Measurements from ENCODE around the gene TUT7. TPM values are rescaled to one million over a fixed set of nuclear protein-coding genes. Genes with fewer than 3 reads are reported as not detected.
A peak's percentile ranks its signal among the peaks of the same experiment; 100 is the strongest.
"Not testable (repeated sequence)": the region's sequence is repeated elsewhere in the genome, so short reads cannot be mapped to it uniquely, and the experiment has no call there.

Gene TUT7
- total and polyA plus RNA-seq, 4 experiments from 2014 or later: 9.5 to 64.1 (median 45.3) TPM

DNA sequence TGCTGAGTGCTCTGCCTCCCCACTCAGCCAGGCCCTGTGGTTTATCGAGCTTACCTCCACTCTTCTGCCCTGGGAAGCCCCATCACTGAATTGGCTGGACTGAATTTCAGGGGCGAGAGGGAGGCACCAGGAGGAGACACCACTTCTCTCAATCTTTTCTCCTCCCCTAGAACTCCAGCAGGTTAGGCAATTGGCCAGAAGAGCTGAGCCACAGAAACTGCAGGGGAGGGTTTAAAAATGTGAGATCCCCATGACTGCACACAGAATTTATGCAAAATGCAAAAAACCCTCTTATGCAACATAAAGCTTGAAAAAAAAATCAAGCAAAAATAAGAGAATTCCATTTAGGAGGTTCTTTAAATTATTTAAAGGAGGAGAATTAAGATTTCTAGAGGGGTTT lies 29.9 kb downstream of the TUT7 start:
- Histone ChIP-seq H3K27me3 (ENCODE audit: insufficient read depth, low read length) (no peaks in the 10 kb centered on the region), H3K36me3 (ENCODE audit: insufficient read depth, low read length) (peaks cover 67% of the 10 kb centered on the region), H3K9me3 (ENCODE audit: control insufficient read depth in 1 of 2, low read length in 2 of 2) (no peaks in the 10 kb centered on the region), H3K4me1 (ENCODE audit: insufficient read depth, low read length) (no peaks in the 10 kb centered on the region), H3K27ac (ENCODE audit: low read depth, low read length) (no peak overlapping the region), H3K4me3 (ENCODE audit: low read length in 2 of 2) (no peak overlapping the region)
- Mint-ChIP-seq H3K4me1 (peaks cover 0 to 7% (median 6%) of the 10 kb centered on the region in 4 donors), H3K36me3 (peaks cover 61 to 82% of the 10 kb centered on the region in 2 donors), H3K27ac (peak overlapping the region in 3 of 7 donors; percentile 19 to 70 (median 47)), H3K9me3 (no peaks in the 10 kb centered on the region), H3K4me3 (no peak overlapping the region), H3K27me3 (no peaks in the 10 kb centered on the region)
- ChIA-PET CTCF (ENCODE audit: partially characterized antibody) (no interaction called here), POLR2A (ENCODE audit: partially characterized antibody) (no interaction called here)
- no peak for DNase-seq
- intact Hi-C loops (cut with micrococcal nuclease): no loop called here

GRCh38 chr9:86322973-86323644 lies 31.1 kb downstream of the TUT7 start:
- Mint-ChIP-seq H3K27ac (peak overlapping the region in 3 of 7 donors; percentile 2 to 76 (median 32)), H3K4me3 (peak overlapping the region in 1 of 8 donors; percentile 17), H3K36me3 (peaks cover 63 to 89% of the 10 kb centered on the region in 2 donors), H3K27me3 (no peaks in the 10 kb centered on the region), H3K4me1 (peaks cover 0 to 8% (median 6%) of the 10 kb centered on the region in 4 donors), H3K9me3 (no peaks in the 10 kb centered on the region)
- Histone ChIP-seq H3K4me1 (ENCODE audit: insufficient read depth, low read length) (no peaks in the 10 kb centered on the region), H3K27me3 (ENCODE audit: insufficient read depth, low read length) (no peaks in the 10 kb centered on the region), H3K27ac (ENCODE audit: low read depth, low read length) (no peak overlapping the region), H3K9me3 (ENCODE audit: control insufficient read depth in 1 of 2, low read length in 2 of 2) (no peaks in the 10 kb centered on the region), H3K36me3 (ENCODE audit: insufficient read depth, low read length) (peaks cover 77% of the 10 kb centered on the region), H3K4me3 (ENCODE audit: low read length in 2 of 2) (no peak overlapping the region)
- intact Hi-C loops (cut with micrococcal nuclease): no loop called here
- POLR2A ChIA-PET (ENCODE audit: partially characterized antibody): no interaction called here
- no peak for DNase-seq
- CTCF ChIA-PET (ENCODE audit: partially characterized antibody): no interaction called here

GRCh38 chr9:86321373-86321772 lies 32.8 kb downstream of the TUT7 start:
- Mint-ChIP-seq H3K36me3 (peaks cover 55 to 83% of the 10 kb centered on the region in 2 donors), H3K4me1 (peaks cover 0 to 7% (median 6%) of the 10 kb centered on the region in 4 donors), H3K4me3 (no peak overlapping the region), H3K27me3 (no peaks in the 10 kb centered on the region), H3K27ac (peak overlapping the region in 1 of 7 donors; percentile 29), H3K9me3 (no peaks in the 10 kb centered on the region)
- POLR2A ChIA-PET (ENCODE audit: partially characterized antibody): interaction anchor here (0.5 kb wide), 1 partner anchor 19 kb away, joined by 4 read pairs; no protein-coding TSS in a partner anchor
- Histone ChIP-seq H3K4me3 (ENCODE audit: low read length in 2 of 2) (no peak overlapping the region), H3K27ac (ENCODE audit: low read depth, low read length) (no peak overlapping the region), H3K36me3 (ENCODE audit: insufficient read depth, low read length) (peaks cover 76% of the 10 kb centered on the region), H3K27me3 (ENCODE audit: insufficient read depth, low read length) (no peaks in the 10 kb centered on the region), H3K9me3 (ENCODE audit: control insufficient read depth in 1 of 2, low read length in 2 of 2) (no peaks in the 10 kb centered on the region), H3K4me1 (ENCODE audit: insufficient read depth, low read length) (no peaks in the 10 kb centered on the region)
- no peak for DNase-seq
- intact Hi-C loops (cut with micrococcal nuclease): no loop called here
- CTCF ChIA-PET (ENCODE audit: partially characterized antibody): interaction anchor here (1.1 kb wide), 1 partner anchor 12 kb away, joined by 3 read pairs; no protein-coding TSS in a partner anchor

DNA sequence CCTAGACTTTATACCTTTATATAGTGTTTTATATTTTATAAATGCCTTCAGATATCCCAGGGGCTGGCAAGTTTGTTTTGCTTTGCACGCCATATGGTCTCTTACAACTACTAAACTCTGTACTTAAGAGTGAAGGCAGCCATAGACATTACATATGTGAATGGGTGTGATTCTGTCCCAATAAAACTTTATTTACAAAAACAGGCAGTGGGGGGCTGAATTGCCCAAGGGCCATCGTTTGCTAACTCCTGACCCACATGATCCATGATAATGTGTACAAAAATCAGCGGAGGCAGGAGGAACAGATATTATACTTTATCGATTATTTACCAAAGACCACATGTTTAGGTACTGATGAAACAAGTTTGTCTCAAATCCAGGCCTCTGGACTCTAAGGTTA lies 36.0 kb downstream of the TUT7 start:
- Histone ChIP-seq H3K4me1 (ENCODE audit: insufficient read depth, low read length) (no peaks in the 10 kb centered on the region), H3K4me3 (ENCODE audit: low read length in 2 of 2) (no peak overlapping the region), H3K27me3 (ENCODE audit: insufficient read depth, low read length) (no peaks in the 10 kb centered on the region), H3K9me3 (ENCODE audit: control insufficient read depth in 1 of 2, low read length in 2 of 2) (no peaks in the 10 kb centered on the region), H3K27ac (ENCODE audit: low read depth, low read length) (no peak overlapping the region), H3K36me3 (ENCODE audit: insufficient read depth, low read length) (peaks cover 74% of the 10 kb centered on the region)
- no peak overlapping the region for H3K4me3 Mint-ChIP-seq
- POLR2A ChIA-PET (ENCODE audit: partially characterized antibody): no interaction called here
- peaks cover 0 to 12% (median 7%) of the 10 kb centered on the region in 4 donors for H3K4me1 Mint-ChIP-seq
- CTCF ChIA-PET (ENCODE audit: partially characterized antibody): no interaction called here
- H3K9me3 Mint-ChIP-seq: no peaks in the 10 kb centered on the region
- H3K36me3 Mint-ChIP-seq: peaks cover 59 to 83% of the 10 kb centered on the region in 2 donors
- DNase-seq: no peak
- intact Hi-C loops (cut with micrococcal nuclease): no loop called here
- H3K27me3 Mint-ChIP-seq: no peaks in the 10 kb centered on the region
- peak overlapping the region in 1 of 7 donors; percentile 75 for H3K27ac Mint-ChIP-seq

DNA sequence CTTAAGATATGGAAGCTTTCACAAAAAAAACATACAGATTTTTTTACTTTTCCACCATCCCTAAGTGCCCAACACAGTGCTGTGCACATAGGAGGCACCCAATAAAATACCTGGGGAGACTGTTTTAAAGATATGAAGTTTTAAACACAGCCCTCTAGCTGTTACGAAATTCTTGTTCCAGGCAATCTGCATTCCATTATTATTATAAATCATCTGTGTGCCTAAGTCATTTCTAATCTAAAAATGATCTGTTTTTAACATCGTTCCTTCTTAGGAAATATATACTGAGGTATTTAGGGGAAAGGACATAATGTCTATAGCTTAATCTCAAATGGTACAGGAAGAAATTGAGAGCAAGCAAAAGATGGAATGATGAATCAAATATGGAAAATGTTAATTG lies 39.1 kb downstream of the TUT7 start:
- no peaks in the 10 kb centered on the region for H3K4me1 ChIP-seq (ENCODE audit: insufficient read depth, low read length)
- peaks cover 0 to 10% (median 5%) of the 10 kb centered on the region in 4 donors for H3K4me1 Mint-ChIP-seq
- no peak overlapping the region for H3K27ac ChIP-seq (ENCODE audit: low read depth, low read length)
- peaks cover 49 to 76% of the 10 kb centered on the region in 2 donors for H3K36me3 Mint-ChIP-seq
- H3K27ac Mint-ChIP-seq: peak overlapping the region in 3 of 7 donors; percentile 37 to 77 (median 72)
- CTCF ChIA-PET (ENCODE audit: partially characterized antibody): no interaction called here
- H3K4me3 ChIP-seq (ENCODE audit: low read length in 2 of 2): no peak overlapping the region
- intact Hi-C loops (cut with micrococcal nuclease): no loop called here
- DNase-seq: no peak
- H3K36me3 ChIP-seq (ENCODE audit: insufficient read depth, low read length): peaks cover 66% of the 10 kb centered on the region
- H3K27me3 ChIP-seq (ENCODE audit: insufficient read depth, low read length): no peaks in the 10 kb centered on the region
- H3K4me3 Mint-ChIP-seq: no peak overlapping the region
- H3K27me3 Mint-ChIP-seq: no peaks in the 10 kb centered on the region
- no peaks in the 10 kb centered on the region for H3K9me3 ChIP-seq (ENCODE audit: control insufficient read depth in 1 of 2, low read length in 2 of 2)
- POLR2A ChIA-PET (ENCODE audit: partially characterized antibody): no interaction called here
- H3K9me3 Mint-ChIP-seq: peaks cover 0 to 3% (median 0%) of the 10 kb centered on the region in 8 donors

DNA sequence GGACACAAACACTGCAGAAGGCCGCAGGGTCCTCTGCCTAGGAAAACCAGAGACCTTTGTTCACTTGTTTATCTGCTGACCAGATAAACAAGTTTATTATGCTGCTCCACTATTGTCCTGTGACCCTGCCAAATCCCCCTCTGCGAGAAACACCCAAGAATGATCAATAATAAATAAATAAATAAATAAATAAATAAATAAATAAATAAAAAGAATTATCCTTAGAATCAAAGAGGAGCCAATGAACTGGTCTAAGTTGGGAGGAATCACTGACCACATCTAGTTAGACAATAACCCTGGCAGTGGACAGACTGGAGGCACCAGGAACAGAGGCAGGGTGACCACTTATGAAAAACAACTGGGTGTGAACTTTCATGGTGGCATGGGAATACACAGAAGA lies 41.3 kb downstream of the TUT7 start:
- H3K4me3 Mint-ChIP-seq; POLR2A ChIA-PET (ENCODE audit: partially characterized antibody); H3K4me1 ChIP-seq (ENCODE audit: insufficient read depth, low read length); H3K4me3 ChIP-seq (ENCODE audit: low read length in 2 of 2); H3K27ac ChIP-seq (ENCODE audit: low read depth, low read length); H3K9me3 ChIP-seq (ENCODE audit: control insufficient read depth in 1 of 2, low read length in 2 of 2); CTCF ChIA-PET (ENCODE audit: partially characterized antibody); H3K27me3 Mint-ChIP-seq; intact Hi-C loops (cut with micrococcal nuclease); H3K9me3 Mint-ChIP-seq; H3K4me1 Mint-ChIP-seq; H3K27me3 ChIP-seq (ENCODE audit: insufficient read depth, low read length); DNase-seq: not testable (repeated sequence)
- H3K36me3 ChIP-seq (ENCODE audit: insufficient read depth, low read length): peaks cover 66% of the 10 kb centered on the region
- Mint-ChIP-seq H3K27ac (peak overlapping the region in 5 of 7 donors; percentile 34 to 88 (median 67)), H3K36me3 (peaks cover 60 to 77% of the 10 kb centered on the region in 2 donors)

DNA sequence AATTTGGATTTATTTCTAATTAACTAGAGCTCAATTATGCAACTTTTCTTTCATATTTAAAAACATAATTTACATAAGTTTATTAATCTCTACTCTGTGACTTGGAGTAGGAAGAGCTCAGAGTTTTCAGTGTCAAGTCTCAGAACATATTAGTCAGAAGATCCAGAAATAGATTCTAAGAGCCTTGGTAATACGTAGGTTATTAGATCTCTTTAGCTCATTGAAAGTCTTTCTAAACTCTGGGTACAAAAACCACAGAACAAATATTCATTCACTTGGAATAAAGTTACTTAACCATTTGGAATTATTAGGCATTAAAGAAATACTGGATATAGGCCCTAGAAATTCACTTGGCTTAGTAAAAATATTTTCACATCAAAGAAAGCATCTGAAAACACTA lies 45.5 kb downstream of the TUT7 start:
- Histone ChIP-seq H3K27ac (ENCODE audit: low read depth, low read length) (no peak overlapping the region), H3K4me3 (ENCODE audit: low read length in 2 of 2) (no peak overlapping the region), H3K9me3 (ENCODE audit: control insufficient read depth in 1 of 2, low read length in 2 of 2) (no peaks in the 10 kb centered on the region), H3K36me3 (ENCODE audit: insufficient read depth, low read length) (peaks cover 49% of the 10 kb centered on the region), H3K27me3 (ENCODE audit: insufficient read depth, low read length) (no peaks in the 10 kb centered on the region), H3K4me1 (ENCODE audit: insufficient read depth, low read length) (peaks cover 12% of the 10 kb centered on the region)
- Mint-ChIP-seq H3K36me3 (peaks cover 61 to 77% of the 10 kb centered on the region in 2 donors), H3K4me1 (peaks cover 8 to 26% (median 9%) of the 10 kb centered on the region in 4 donors), H3K27me3 (no peaks in the 10 kb centered on the region), H3K27ac (no peak overlapping the region), H3K9me3 (peaks cover 0 to 3% (median 0%) of the 10 kb centered on the region in 8 donors), H3K4me3 (no peak overlapping the region)
- CTCF ChIA-PET (ENCODE audit: partially characterized antibody): no interaction called here
- intact Hi-C loops (cut with micrococcal nuclease): no loop called here
- POLR2A ChIA-PET (ENCODE audit: partially characterized antibody): interaction anchor here (0.7 kb wide), 1 partner anchor 30 kb away, joined by 3 read pairs; no protein-coding TSS in a partner anchor
- no peak for DNase-seq
